Measurements from ENCODE around the gene CCDC73. TPM values are rescaled to one million over a fixed set of nuclear protein-coding genes. Genes with fewer than 3 reads are reported as not detected.

CCDC73 gene
- total and polyA plus RNA-seq, 7 donors = not detected

DNA sequence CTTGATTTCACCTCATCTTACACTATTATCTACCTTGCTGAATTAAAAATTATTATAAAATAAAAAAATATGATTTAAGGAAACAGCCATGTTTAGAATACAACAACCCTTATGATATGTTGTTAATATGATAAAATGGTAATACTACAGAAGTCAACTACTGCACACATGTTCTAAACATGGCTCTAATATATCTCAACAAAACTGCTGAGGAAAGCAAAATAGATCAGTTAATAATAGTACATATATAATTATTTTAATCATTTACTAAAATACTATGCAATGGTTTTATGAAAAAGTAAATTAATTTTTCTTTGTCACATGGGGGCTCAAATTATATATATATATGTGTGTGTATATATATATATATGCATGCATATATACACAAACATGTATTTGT lies 153.1 kb downstream of the CCDC73 start:
- H3K27ac ChIP-seq = no peak overlapping the region
- H3K4me1 ChIP-seq = no peaks in the 10 kb centered on the region
- no peaks in the 10 kb centered on the region for H3K27me3 ChIP-seq
- no peak for DNase-seq
- no peak for TF ChIP-seq EP300 (IDR thresholded peaks at IDR 0.05)
- no peaks in the 10 kb centered on the region for H3K36me3 ChIP-seq
- H3K4me3 ChIP-seq = no peak overlapping the region
- no peaks in the 10 kb centered on the region for H3K9me3 ChIP-seq
- intact Hi-C loops (cut with DNase I) = no loop called here

DNA sequence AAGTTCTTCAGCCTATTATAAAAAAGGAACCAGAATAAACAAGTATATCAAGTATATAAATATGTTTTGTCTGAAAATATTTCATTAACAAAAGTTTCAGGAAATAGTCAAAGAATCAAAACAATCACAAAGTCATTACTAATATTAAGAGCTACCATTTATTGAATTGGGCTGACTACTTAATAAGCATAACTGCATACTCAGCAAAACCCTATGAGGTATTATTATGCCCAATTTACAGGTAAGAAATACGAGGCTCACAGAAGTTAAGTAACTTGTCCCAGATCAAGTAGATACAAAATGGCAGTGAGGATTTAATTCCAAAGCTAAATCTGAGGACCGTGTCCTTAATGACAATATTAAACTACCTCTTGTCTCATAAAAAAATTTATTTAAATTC lies 158.6 kb downstream of the CCDC73 start:
- intact Hi-C loops (cut with DNase I) = no loop called here
- Histone ChIP-seq H3K4me1 (no peaks in the 10 kb centered on the region), H3K9me3 (no peaks in the 10 kb centered on the region), H3K27ac (no peak overlapping the region), H3K27me3 (no peaks in the 10 kb centered on the region), H3K4me3 (no peak overlapping the region), H3K36me3 (no peaks in the 10 kb centered on the region)
- no peak for DNase-seq
- TF ChIP-seq EP300 (IDR thresholded peaks at IDR 0.05) (no peak), POLR2AphosphoS5 (IDR thresholded peaks at IDR 0.05) (no peak), POLR2A (IDR thresholded peaks at IDR 0.05) (no peak)
- TF ChIP-seq, protein P1, sequence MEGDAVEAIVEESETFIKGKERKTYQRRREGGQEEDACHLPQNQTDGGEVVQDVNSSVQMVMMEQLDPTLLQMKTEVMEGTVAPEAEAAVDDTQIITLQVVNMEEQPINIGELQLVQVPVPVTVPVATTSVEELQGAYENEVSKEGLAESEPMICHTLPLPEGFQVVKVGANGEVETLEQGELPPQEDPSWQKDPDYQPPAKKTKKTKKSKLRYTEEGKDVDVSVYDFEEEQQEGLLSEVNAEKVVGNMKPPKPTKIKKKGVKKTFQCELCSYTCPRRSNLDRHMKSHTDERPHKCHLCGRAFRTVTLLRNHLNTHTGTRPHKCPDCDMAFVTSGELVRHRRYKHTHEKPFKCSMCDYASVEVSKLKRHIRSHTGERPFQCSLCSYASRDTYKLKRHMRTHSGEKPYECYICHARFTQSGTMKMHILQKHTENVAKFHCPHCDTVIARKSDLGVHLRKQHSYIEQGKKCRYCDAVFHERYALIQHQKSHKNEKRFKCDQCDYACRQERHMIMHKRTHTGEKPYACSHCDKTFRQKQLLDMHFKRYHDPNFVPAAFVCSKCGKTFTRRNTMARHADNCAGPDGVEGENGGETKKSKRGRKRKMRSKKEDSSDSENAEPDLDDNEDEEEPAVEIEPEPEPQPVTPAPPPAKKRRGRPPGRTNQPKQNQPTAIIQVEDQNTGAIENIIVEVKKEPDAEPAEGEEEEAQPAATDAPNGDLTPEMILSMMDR (IDR thresholded peaks at IDR 0.05) = no peak
- 68 to 87% methylated on average over 2 of the region's 2 CpGs for WGBS, 2 donors

DNA sequence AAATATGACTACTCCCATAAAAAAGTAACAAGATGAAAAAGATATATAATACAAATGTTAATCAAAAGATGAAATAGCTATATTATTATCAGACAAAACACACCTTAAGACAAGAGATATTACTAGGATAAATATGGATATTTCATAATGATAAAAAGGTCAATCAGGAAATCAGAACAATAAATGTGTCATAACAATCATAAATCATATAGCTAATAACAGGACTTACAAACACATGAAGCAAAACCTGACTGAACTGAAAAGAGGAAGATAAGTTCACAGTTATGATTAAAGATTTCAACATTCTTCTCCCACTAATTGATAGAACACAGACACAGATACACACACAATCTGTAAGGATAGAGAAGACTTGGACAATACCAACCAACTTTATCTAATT lies 163.6 kb downstream of the CCDC73 start:
- Histone ChIP-seq H3K9me3 (no peaks in the 10 kb centered on the region), H3K4me1 (no peaks in the 10 kb centered on the region), H3K27ac (no peak overlapping the region), H3K4me3 (no peak overlapping the region), H3K27me3 (no peaks in the 10 kb centered on the region), H3K36me3 (no peaks in the 10 kb centered on the region)
- no peak for DNase-seq
- intact Hi-C loops (cut with DNase I) = no loop called here
- TF ChIP-seq POLR2A (IDR thresholded peaks at IDR 0.05) (no peak), EP300 (IDR thresholded peaks at IDR 0.05) (no peak), POLR2AphosphoS5 (IDR thresholded peaks at IDR 0.05) (no peak)
- TF ChIP-seq, protein P1 (IDR thresholded peaks at IDR 0.05) = no peak

DNA sequence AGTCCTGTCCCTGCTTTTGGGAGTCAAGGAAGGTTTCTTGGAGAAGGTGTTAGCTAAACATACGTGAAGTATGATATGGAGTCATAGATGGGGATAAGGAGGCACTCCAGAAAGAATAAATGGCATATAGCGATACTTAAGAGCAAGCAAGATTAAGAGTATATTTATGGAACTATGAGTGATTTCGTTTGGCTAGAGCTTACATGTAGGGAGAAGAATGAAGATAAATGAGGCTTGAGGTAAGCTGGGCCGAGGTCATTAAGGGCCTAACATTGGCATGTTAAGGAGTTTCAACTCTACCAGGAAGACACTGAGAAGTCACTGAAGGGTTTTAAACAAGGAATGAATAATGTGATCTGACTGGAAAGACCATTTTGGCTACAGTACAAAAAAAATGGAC lies 177.6 kb downstream of the CCDC73 start:
- TF ChIP-seq EP300 (IDR thresholded peaks at IDR 0.05) (no peak), POLR2A (IDR thresholded peaks at IDR 0.05) (no peak), POLR2AphosphoS5 (IDR thresholded peaks at IDR 0.05) (no peak)
- TF ChIP-seq, protein P1 (IDR thresholded peaks at IDR 0.05) = no peak
- Histone ChIP-seq H3K27me3 (no peaks in the 10 kb centered on the region), H3K4me1 (no peaks in the 10 kb centered on the region), H3K27ac (no peak overlapping the region), H3K9me3 (no peaks in the 10 kb centered on the region), H3K4me3 (no peak overlapping the region), H3K36me3 (no peaks in the 10 kb centered on the region)
- intact Hi-C loops (cut with DNase I) = no loop called here
- 85 to 92% methylated on average over 4 of the region's 4 CpGs for WGBS, 2 donors
- DNase-seq = no peak

DNA sequence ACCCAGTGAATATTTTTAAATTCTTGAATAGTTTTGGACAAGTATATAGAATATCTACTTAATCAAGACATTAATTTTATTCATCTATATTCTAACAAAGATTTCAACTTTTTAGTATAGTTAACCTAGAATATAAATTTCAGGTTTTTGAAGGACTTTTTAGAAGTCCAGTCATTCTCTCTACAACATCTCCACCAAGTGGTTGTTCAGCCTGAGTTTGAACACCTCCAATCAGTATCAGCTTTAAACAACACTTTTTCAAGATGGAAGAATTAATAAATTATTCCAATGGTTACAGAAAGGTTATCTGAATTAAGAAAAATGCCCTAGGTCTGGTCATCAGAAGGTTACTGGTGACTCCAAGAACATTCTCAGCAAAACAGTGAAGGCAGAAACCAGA lies 179.0 kb downstream of the CCDC73 start:
- no peak overlapping the region for H3K27ac ChIP-seq
- no peaks in the 10 kb centered on the region for H3K9me3 ChIP-seq
- no peaks in the 10 kb centered on the region for H3K27me3 ChIP-seq
- no peaks in the 10 kb centered on the region for H3K4me1 ChIP-seq
- no peak overlapping the region for H3K4me3 ChIP-seq
- DNase-seq = no peak
- no peaks in the 10 kb centered on the region for H3K36me3 ChIP-seq
- intact Hi-C loops (cut with DNase I) = no loop called here
- TF ChIP-seq EP300 (IDR thresholded peaks at IDR 0.05) = no peak
- TF ChIP-seq POLR2AphosphoS5 (IDR thresholded peaks at IDR 0.05) = no peak
- no peak for TF ChIP-seq POLR2A (IDR thresholded peaks at IDR 0.05)
- TF ChIP-seq, protein P1 (IDR thresholded peaks at IDR 0.05) = no peak
